ENCODE results near the gene BRINP3. TPM values are rescaled to one million over a fixed set of nuclear protein-coding genes. Genes with fewer than 3 reads are reported as not detected.

Gene BRINP3
- total RNA-seq, 1 experiment from 2014 or later, result not detected

DNA sequence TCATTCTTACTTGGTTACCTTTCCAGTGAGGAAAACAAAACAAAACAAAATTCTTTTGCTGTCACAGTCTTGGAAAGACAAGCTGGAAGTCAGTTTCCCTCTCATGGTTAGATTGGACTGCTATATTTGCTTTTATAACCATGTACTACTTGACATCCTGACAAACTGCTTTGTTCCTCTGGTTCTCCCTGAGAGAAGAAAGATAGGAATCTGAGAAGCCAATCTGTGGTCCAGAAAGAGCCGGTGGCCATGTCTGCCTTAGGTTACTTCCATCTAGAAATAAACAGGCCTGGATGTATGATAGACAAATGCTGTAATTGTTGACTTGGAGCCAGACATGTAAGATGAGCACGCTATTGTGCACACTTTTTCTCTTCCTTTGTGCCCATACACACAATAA lies 330.0 kb downstream of the BRINP3 start:
- Histone ChIP-seq H3K27ac (ENCODE audit: low read depth, low read length, poor library complexity, severe bottlenecking) (no peak overlapping the region), H3K4me3 (ENCODE audit: low read depth, low read length, poor library complexity, severe bottlenecking) (no peak overlapping the region), H3K9me3 (ENCODE audit: low read depth, low read length, poor library complexity, severe bottlenecking) (no peaks in the 10 kb centered on the region), H3K4me1 (ENCODE audit: insufficient read depth, low read length, poor library complexity, severe bottlenecking) (no peaks in the 10 kb centered on the region), H3K36me3 (ENCODE audit: insufficient read depth, low read length, poor library complexity, severe bottlenecking) (no peaks in the 10 kb centered on the region), H3K27me3 (replicated peaks; ENCODE audit: insufficient read depth, low read depth, low read length, poor library complexity) (no peaks in the 10 kb centered on the region)
- POLR2A ChIA-PET (ENCODE audit: low non-redundant PET), result no interaction called here
- no peak for DNase-seq (ENCODE audit: low spot score)
- intact Hi-C loops (cut with micrococcal nuclease; ENCODE audit: unreplicated experiment), result no loop called here
- BruUV-seq (replicated peaks), result no TSS peak
- TF ChIP-seq EZH2 (IDR thresholded peaks at IDR 0.05; ENCODE audit: borderline replicate concordance, low read depth, low read length, poor library complexity, severe bottlenecking) (no peak), CTCF (conservative IDR thresholded peaks at IDR 0.05; ENCODE audit: low read depth, low read length) (no peak)
- CTCF ChIA-PET, result no interaction called here

DNA sequence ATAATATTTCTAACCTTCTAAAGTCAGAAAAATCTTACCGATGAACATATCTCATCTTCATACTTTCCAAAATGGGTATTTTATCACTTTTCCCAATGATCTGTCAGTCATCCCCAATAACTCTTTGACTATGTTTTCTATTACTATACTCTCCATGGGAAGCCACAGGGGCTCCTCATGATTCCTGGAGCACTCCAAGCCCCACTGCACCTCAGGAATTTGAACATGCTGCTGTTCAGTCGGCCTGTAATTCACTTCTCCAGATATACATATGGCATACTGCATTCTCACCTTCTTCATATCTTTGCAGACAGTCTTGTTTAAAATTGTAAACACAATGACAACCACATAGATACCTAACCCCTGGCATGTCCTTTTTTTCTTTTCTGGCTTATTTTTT lies 333.0 kb downstream of the BRINP3 start:
- Histone ChIP-seq H3K4me1 (ENCODE audit: insufficient read depth, low read length, poor library complexity, severe bottlenecking) (no peaks in the 10 kb centered on the region), H3K36me3 (ENCODE audit: insufficient read depth, low read length, poor library complexity, severe bottlenecking) (no peaks in the 10 kb centered on the region), H3K27me3 (replicated peaks; ENCODE audit: insufficient read depth, low read depth, low read length, poor library complexity) (no peaks in the 10 kb centered on the region), H3K27ac (ENCODE audit: low read depth, low read length, poor library complexity, severe bottlenecking) (no peak overlapping the region), H3K4me3 (ENCODE audit: low read depth, low read length, poor library complexity, severe bottlenecking) (no peak overlapping the region), H3K9me3 (ENCODE audit: low read depth, low read length, poor library complexity, severe bottlenecking) (no peaks in the 10 kb centered on the region)
- no peak for DNase-seq (ENCODE audit: low spot score)
- intact Hi-C loops (cut with micrococcal nuclease; ENCODE audit: unreplicated experiment), result no loop called here
- no TSS peak for BruUV-seq (replicated peaks)
- CTCF ChIA-PET, result no interaction called here
- TF ChIP-seq EZH2 (IDR thresholded peaks at IDR 0.05; ENCODE audit: borderline replicate concordance, low read depth, low read length, poor library complexity, severe bottlenecking) (no peak), CTCF (conservative IDR thresholded peaks at IDR 0.05; ENCODE audit: low read depth, low read length) (no peak)
- POLR2A ChIA-PET (ENCODE audit: low non-redundant PET), result no interaction called here

DNA sequence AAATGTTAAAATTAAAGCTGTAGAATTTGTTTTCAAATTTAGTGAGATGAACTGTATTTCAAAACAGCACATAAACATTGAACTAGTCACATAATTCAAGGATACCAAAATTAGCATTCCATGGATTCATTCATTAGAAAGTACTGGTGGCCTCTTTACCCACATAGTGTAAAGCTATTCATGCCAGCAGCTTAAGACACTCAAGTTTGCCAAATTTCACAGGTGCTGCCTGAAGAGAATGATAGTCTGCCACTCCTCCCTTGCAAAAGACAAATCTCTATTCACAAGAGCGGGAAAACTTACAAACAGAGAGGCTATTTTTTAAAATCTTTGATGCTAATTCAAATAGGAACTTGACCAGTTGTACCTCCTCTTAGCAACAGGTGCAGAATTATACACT lies 337.0 kb downstream of the BRINP3 start:
- Histone ChIP-seq H3K36me3 (ENCODE audit: insufficient read depth, low read length, poor library complexity, severe bottlenecking) (no peaks in the 10 kb centered on the region), H3K4me3 (ENCODE audit: low read depth, low read length, poor library complexity, severe bottlenecking) (no peak overlapping the region), H3K27ac (ENCODE audit: low read depth, low read length, poor library complexity, severe bottlenecking) (no peak overlapping the region), H3K9me3 (ENCODE audit: low read depth, low read length, poor library complexity, severe bottlenecking) (no peaks in the 10 kb centered on the region), H3K4me1 (ENCODE audit: insufficient read depth, low read length, poor library complexity, severe bottlenecking) (no peaks in the 10 kb centered on the region), H3K27me3 (replicated peaks; ENCODE audit: insufficient read depth, low read depth, low read length, poor library complexity) (no peaks in the 10 kb centered on the region)
- BruUV-seq (replicated peaks), result no TSS peak
- POLR2A ChIA-PET (ENCODE audit: low non-redundant PET), result no interaction called here
- no peak for DNase-seq (ENCODE audit: low spot score)
- TF ChIP-seq EZH2 (IDR thresholded peaks at IDR 0.05; ENCODE audit: borderline replicate concordance, low read depth, low read length, poor library complexity, severe bottlenecking), result no peak
- TF ChIP-seq CTCF (conservative IDR thresholded peaks at IDR 0.05; ENCODE audit: low read depth, low read length), result no peak
- intact Hi-C loops (cut with micrococcal nuclease; ENCODE audit: unreplicated experiment), result no loop called here
- CTCF ChIA-PET, result no interaction called here
